Cardiac fibroblast (primary cell): ENCODE data around the gene TXN.

ENCODE experiments used
- DNase-seq, 2 donors: peaks; one replicate each; pipeline versions ENCODE4 v3.0.0 to v3.0.0-alpha.2; 2010; ENCODE audit warnings: low read depth in 2 of 2
- H3K4me3 ChIP-seq, 2 donors: replicated peaks in 1 of 2; 1 replicate in 1 of 2; 2 replicates in 1 of 2; pipeline ENCODE4 v1.5.1; 2011; ENCODE audit warnings: low read depth in 2 of 2, low read length in 2 of 2, mild to moderate bottlenecking in 2 of 2, moderate library complexity in 1 of 2
- TF ChIP-seq, protein P1 (sequence below): IDR thresholded peaks from one replicate; pipeline ENCODE4 v1.5.1; 2011; ENCODE audit warnings: low read depth, mild to moderate bottlenecking, low read length, inconsistent platforms

The TXN gene

DNA sequence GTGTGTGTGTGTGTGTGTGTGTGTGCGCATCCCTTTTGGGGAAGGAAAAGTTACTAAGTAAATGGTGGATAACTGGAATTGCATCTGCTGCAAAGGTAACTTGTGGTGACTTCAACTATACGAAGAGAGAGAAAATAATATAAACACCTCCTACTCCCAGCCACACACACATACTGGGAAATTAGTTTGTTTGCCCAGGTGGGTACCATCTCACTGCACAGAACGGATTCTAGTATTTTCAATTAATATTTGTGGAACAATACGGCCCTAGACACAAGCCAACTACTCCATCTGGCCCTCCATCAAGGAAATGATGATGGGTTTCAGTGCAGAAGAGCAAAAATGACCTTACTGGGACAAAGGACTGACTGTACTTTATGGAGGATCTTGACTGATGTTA is 32.2 kb upstream of the TXN start:
- no peak overlapping the region for H3K4me3 ChIP-seq
- DNase-seq: no peak
- TF ChIP-seq, protein P1, sequence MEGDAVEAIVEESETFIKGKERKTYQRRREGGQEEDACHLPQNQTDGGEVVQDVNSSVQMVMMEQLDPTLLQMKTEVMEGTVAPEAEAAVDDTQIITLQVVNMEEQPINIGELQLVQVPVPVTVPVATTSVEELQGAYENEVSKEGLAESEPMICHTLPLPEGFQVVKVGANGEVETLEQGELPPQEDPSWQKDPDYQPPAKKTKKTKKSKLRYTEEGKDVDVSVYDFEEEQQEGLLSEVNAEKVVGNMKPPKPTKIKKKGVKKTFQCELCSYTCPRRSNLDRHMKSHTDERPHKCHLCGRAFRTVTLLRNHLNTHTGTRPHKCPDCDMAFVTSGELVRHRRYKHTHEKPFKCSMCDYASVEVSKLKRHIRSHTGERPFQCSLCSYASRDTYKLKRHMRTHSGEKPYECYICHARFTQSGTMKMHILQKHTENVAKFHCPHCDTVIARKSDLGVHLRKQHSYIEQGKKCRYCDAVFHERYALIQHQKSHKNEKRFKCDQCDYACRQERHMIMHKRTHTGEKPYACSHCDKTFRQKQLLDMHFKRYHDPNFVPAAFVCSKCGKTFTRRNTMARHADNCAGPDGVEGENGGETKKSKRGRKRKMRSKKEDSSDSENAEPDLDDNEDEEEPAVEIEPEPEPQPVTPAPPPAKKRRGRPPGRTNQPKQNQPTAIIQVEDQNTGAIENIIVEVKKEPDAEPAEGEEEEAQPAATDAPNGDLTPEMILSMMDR: no peak

DNA sequence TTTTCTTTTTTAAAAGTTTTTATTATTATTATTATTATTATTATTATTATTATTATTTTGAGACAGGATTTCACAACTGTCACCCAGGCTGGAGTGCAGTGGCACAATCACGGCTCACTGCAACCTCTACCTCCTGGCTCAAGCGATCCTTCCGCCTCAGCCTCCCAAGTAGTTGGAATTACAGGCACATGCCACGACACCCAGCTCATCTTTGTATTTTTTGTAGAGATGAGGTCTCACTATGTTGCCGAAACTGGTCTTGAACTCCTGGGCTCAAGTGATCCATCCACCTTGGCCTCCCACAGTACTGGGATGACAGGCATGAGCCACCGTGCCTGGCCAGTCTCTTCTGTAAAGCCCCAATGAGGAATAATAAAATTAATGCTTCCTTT is 31.0 kb upstream of the TXN start:
- H3K4me3 ChIP-seq: no peak overlapping the region
- TF ChIP-seq, protein P1: no peak
- DNase-seq: no peak

DNA sequence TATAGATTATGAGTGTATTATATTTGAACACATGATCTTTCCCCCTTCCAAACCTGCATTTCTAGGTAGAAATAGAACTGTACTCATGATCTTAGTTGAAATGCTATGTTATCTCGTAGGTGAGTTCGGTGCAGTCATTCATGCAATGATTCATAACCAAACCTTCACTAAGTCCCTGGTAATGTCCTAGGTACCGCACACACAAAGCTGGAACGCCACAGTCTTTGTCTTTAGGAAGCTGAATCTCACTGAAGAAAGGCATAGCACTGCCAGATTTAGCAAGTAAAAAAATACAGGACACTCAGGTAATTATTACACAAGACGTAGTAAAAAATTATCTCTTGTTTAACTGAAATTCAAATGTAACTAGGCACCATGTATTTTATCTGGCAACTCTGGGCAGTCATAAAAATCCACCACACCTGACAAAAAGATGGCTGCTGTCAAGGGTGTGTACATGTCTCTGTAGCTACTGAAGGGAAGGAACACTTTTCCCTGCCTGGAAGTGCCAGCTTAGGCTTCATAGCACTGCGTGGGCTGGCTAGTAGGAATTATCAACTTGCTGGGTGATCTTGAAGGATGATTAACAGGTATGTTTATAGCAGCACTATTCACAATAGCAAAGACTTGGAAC is 28.0 kb upstream of the TXN start:
- TF ChIP-seq, protein P1: no peak
- no peak for DNase-seq
- H3K4me3 ChIP-seq: no peak overlapping the region

DNA sequence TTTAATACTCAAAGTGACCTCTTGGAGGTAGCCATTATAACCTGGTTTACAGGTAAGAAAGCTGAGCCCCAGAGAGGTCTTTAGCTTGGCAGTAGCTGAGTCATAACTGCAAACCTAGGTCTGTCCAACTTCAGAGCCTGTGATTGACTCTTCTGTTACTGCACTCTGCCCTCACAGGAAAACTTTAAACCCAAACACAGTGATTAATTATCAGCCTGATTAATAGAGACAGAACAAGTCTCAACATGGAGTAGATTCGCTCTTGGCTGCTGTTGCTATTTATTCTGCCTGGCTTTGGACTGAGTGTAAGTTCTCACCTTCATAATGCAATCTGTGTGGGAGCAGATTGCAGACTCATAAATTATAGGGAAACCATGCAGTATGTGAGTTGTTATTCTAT is 27.4 kb upstream of the TXN start:
- TF ChIP-seq, protein P1: no peak
- no peak for DNase-seq
- H3K4me3 ChIP-seq: no peak overlapping the region

DNA sequence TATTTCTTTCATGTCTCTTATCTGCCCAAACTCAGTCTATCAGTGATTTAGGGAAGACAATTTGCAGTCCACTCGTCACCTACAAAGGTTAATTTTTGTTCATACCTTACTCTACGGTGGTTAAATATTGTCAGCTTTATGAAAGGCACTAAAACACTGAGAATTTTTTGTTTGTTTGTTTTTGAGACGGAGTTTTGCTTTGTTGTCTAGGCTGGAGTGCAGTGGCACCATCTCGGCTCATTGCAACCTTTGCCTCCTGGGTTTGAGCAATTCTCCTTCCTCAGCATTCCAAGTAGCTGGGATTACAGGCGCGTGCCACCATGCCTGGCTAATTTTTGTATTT is 26.4 kb upstream of the TXN start:
- no peak for DNase-seq
- TF ChIP-seq, protein P1: no peak
- no peak overlapping the region for H3K4me3 ChIP-seq

DNA sequence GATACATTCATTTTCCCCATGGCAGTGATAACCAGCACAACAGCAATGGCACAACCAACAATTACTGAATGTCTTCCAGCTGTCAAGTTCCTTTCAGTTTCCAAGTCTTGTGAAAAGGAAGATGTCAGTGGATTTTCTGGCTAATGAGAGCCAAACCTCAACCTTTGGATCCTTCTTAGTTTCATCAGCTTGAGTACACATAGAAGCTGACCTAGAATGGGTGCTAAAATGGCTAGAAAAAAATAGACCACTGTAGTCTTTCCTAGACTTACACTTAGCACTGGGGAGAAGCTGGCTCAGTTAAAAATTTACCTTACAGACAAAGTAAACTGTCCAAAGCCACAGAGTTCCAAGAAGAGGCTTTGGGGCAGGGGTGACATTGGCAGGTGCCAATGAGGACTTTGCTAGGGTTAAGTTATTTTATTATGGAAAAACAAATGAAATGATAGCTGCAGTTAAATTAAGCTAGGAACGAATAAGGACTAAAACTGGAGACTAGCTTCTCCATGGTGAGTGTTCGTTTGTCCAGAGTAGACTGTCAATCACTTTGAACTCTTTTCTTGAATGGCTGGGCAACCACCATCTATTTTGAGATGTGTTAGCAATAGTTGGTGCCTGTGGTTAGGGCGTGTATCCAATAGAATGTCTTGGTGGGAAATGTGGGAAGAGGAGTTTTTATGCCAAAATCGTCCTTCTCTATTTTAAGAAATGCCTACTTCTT is 25.9 kb upstream of the TXN start:
- H3K4me3 ChIP-seq: no peak overlapping the region
- DNase-seq: peak in 1 of 2 donors; percentile 11
- TF ChIP-seq, protein P1: no peak
